GM12891 (cell line): ENCODE data around the gene ALDH1A3.

Source experiments
- DNase-seq: peaks from one replicate; pipeline ENCODE4 v3.0.0; 2011; ENCODE audit warnings: low spot score; ENCODE audit not compliant: insufficient read length
- FAIRE-seq: peaks from 2 replicates; lab custom pipeline; 2011; peaks lifted over from hg19 to GRCh38; lab: Jason Lieb, UNC
- PAX5 ChIP-seq: IDR thresholded peaks from 2 replicates; pipeline ENCODE4 v1.6.1; 2011; ENCODE audit warnings: low read length, moderate library complexity, mild to moderate bottlenecking; ENCODE audit not compliant: insufficient read depth, severe bottlenecking
- POLR2A ChIP-seq: IDR thresholded peaks from 2 replicates; pipeline ENCODE4 v1.6.1; 2011; ENCODE audit warnings: low read depth, low read length, control low read depth
- POLR2AphosphoS5 ChIP-seq: IDR thresholded peaks from 2 replicates; pipeline ENCODE4 v1.6.1; 2011; ENCODE audit warnings: low read depth, low read length, control low read depth
- POU2F2 ChIP-seq: IDR thresholded peaks from 2 replicates; pipeline ENCODE4 v1.6.1; 2011; ENCODE audit warnings: low read depth, mild to moderate bottlenecking, control low read depth, low read length, moderate library complexity
- SPI1 ChIP-seq: IDR thresholded peaks from 2 replicates; pipeline ENCODE4 v1.6.1; 2011; ENCODE audit warnings: low read depth, low read length, control low read depth
- TAF1 ChIP-seq: IDR thresholded peaks from 2 replicates; pipeline ENCODE4 v1.6.1; 2011; ENCODE audit warnings: low read depth, low read length, control low read depth

The ALDH1A3 gene

GRCh38 chr15:100920516-100921135 lies 41.0 kb downstream of the ALDH1A3 start:
- FAIRE-seq (no peak), DNase-seq (no peak)
- TF ChIP-seq POLR2A = peak; percentile 33; the same call in 1 of the 2 replicates
- no peak for TF ChIP-seq TAF1
- TF ChIP-seq POU2F2 = 0 out of 2 replicates have a peak, but pooled peaks have one; percentile 22
- TF ChIP-seq SPI1 = peak; percentile 71

- TF ChIP-seq TAF1 (no peak), PAX5 (no peak), POLR2A (no peak), POLR2AphosphoS5 (no peak), SPI1 (no peak), POU2F2 (no peak)
- FAIRE-seq = peak; percentile 47
- no peak for DNase-seq
Measured at GRCh38 chr15:100922192-100923040, 42.8 kb downstream of the ALDH1A3 start.

GRCh38 chr15:100923076-100923475 lies 43.4 kb downstream of the ALDH1A3 start:
- TF ChIP-seq POU2F2 = no peak
- no peak for TF ChIP-seq TAF1
- no peak for TF ChIP-seq POLR2AphosphoS5
- no peak for TF ChIP-seq SPI1
- no peak for TF ChIP-seq PAX5
- no peak for TF ChIP-seq POLR2A
- no peak for DNase-seq
- FAIRE-seq = peak; percentile 45

- peak; percentile 28 for FAIRE-seq
- no peak for TF ChIP-seq PAX5
- TF ChIP-seq POU2F2 = no peak
- no peak for TF ChIP-seq POLR2A
- no peak for TF ChIP-seq POLR2AphosphoS5
- no peak for TF ChIP-seq SPI1
- no peak for TF ChIP-seq TAF1
- no peak for DNase-seq
Measured at GRCh38 chr15:100923902-100924301, 44.3 kb downstream of the ALDH1A3 start.

GRCh38 chr15:100924436-100924835 lies 44.8 kb downstream of the ALDH1A3 start:
- no peak for FAIRE-seq
- TF ChIP-seq SPI1 (no peak), POLR2A (no peak), PAX5 (no peak), POU2F2 (no peak), POLR2AphosphoS5 (no peak), TAF1 (no peak)

GRCh38 chr15:100925480-100925879 lies 45.8 kb downstream of the ALDH1A3 start:
- FAIRE-seq (no peak), DNase-seq (no peak)
- TF ChIP-seq POU2F2 = no peak
- no peak for TF ChIP-seq POLR2A
- TF ChIP-seq POLR2AphosphoS5 = no peak
- no peak for TF ChIP-seq SPI1
- no peak for TF ChIP-seq TAF1
- TF ChIP-seq PAX5 = no peak

More at GRCh38 chr15:100924436-100924835, 44.8 kb downstream of the ALDH1A3 start:
- DNase-seq = no peak

- no peak for TF ChIP-seq POU2F2
- TF ChIP-seq TAF1 = no peak
- TF ChIP-seq PAX5 = no peak
- TF ChIP-seq POLR2A = no peak
- no peak for TF ChIP-seq SPI1
- no peak for TF ChIP-seq POLR2AphosphoS5
- FAIRE-seq (no peak), DNase-seq (no peak)
Measured at GRCh38 chr15:100926258-100926657, 46.6 kb downstream of the ALDH1A3 start.

- no peak for FAIRE-seq
- DNase-seq = no peak
- TF ChIP-seq SPI1 (peak; percentile 51; the same call in 1 of the 2 replicates), PAX5 (no peak)
Measured at GRCh38 chr15:100926971-100927756, 47.5 kb downstream of the ALDH1A3 start.
